Measurements from ENCODE around the gene SSX2IP. TPM values are rescaled to one million over a fixed set of nuclear protein-coding genes. Genes with fewer than 3 reads are reported as not detected.

The SSX2IP gene
- total and polyA plus RNA-seq, 2 donors from 2014 or later = 12.1 to 18.2 TPM

DNA sequence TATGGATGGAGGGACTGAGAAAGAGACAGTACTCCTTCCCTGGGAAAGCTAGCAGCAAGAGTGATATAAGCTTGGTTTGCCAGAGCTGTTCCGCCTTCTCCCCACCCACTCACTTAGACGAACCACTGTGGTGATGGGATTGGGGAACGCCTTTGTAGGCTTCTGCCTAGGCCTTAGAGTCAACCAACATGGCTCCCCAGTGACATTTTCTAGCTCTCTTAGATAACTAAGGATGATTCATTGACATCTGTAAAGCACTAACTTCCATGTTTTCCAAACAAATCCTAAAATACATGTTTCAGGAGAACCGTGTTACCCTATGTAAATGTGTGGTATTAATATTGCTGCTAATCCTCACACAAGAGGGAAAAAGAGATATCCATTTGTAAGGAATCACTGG is 21.6 kb upstream of the SSX2IP start:
- Histone ChIP-seq H3K4me3 (ENCODE audit: low read length in 3 of 3) (no peak overlapping the region), H3K27ac (ENCODE audit: low read depth in 2 of 2, low read length in 2 of 2) (no peak overlapping the region), H3K9ac (ENCODE audit: low read length in 3 of 3) (no peak overlapping the region), H3K9me3 (ENCODE audit: control insufficient read depth in 2 of 3, insufficient read depth in 1 of 3, low read length in 3 of 3) (no peaks in the 10 kb centered on the region), H3K36me3 (ENCODE audit: control insufficient read depth in 2 of 3, insufficient read depth in 3 of 3, low read length in 3 of 3) (no peaks in the 10 kb centered on the region), H3K4me1 (ENCODE audit: control insufficient read depth in 2 of 3, insufficient read depth in 2 of 3, low read depth in 1 of 3, low read length in 3 of 3) (peaks cover 0 to 2% (median 0%) of the 10 kb centered on the region in 3 donors), H3K27me3 (ENCODE audit: control insufficient read depth, insufficient read depth, low read length) (no peaks in the 10 kb centered on the region)
- intact Hi-C loops (cut with DNase I) = no loop called here
- FAIRE-seq = no peak
- no peak for DNase-seq
- TF ChIP-seq, protein P1, sequence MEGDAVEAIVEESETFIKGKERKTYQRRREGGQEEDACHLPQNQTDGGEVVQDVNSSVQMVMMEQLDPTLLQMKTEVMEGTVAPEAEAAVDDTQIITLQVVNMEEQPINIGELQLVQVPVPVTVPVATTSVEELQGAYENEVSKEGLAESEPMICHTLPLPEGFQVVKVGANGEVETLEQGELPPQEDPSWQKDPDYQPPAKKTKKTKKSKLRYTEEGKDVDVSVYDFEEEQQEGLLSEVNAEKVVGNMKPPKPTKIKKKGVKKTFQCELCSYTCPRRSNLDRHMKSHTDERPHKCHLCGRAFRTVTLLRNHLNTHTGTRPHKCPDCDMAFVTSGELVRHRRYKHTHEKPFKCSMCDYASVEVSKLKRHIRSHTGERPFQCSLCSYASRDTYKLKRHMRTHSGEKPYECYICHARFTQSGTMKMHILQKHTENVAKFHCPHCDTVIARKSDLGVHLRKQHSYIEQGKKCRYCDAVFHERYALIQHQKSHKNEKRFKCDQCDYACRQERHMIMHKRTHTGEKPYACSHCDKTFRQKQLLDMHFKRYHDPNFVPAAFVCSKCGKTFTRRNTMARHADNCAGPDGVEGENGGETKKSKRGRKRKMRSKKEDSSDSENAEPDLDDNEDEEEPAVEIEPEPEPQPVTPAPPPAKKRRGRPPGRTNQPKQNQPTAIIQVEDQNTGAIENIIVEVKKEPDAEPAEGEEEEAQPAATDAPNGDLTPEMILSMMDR (IDR thresholded peaks at IDR 0.05; ENCODE audit: borderline replicate concordance, extremely low read depth, insufficient read depth) = no peak

DNA sequence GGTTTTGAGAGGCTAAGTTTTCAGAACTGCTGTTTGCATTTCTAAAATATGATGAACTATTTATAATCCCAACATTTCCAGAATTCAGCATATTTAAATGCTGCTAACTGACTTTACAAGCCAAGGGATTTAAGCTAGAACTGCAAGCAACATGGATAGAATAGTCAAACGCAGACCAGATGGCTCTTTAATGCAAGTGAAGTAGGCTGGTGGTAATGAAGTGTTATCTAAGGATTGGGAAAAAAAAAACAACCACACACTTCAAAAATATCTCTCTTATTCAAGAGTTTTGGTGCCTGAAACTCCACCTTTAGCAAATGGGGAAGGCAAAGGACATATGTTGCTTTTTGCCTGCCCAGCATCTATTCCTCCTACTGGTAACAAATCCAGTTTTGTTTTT is 20.9 kb upstream of the SSX2IP start:
- Histone ChIP-seq H3K4me3 (ENCODE audit: low read length in 3 of 3) (no peak overlapping the region), H3K36me3 (ENCODE audit: control insufficient read depth in 2 of 3, insufficient read depth in 3 of 3, low read length in 3 of 3) (no peaks in the 10 kb centered on the region), H3K9me3 (ENCODE audit: control insufficient read depth in 2 of 3, insufficient read depth in 1 of 3, low read length in 3 of 3) (no peaks in the 10 kb centered on the region), H3K27ac (ENCODE audit: low read depth in 2 of 2, low read length in 2 of 2) (no peak overlapping the region), H3K27me3 (ENCODE audit: control insufficient read depth, insufficient read depth, low read length) (no peaks in the 10 kb centered on the region), H3K4me1 (ENCODE audit: control insufficient read depth in 2 of 3, insufficient read depth in 2 of 3, low read depth in 1 of 3, low read length in 3 of 3) (peaks cover 0 to 2% (median 0%) of the 10 kb centered on the region in 3 donors), H3K9ac (ENCODE audit: low read length in 3 of 3) (no peak overlapping the region)
- TF ChIP-seq, protein P1 (IDR thresholded peaks at IDR 0.05; ENCODE audit: borderline replicate concordance, extremely low read depth, insufficient read depth) = no peak
- FAIRE-seq (no peak), DNase-seq (no peak)
- intact Hi-C loops (cut with DNase I) = no loop called here

DNA sequence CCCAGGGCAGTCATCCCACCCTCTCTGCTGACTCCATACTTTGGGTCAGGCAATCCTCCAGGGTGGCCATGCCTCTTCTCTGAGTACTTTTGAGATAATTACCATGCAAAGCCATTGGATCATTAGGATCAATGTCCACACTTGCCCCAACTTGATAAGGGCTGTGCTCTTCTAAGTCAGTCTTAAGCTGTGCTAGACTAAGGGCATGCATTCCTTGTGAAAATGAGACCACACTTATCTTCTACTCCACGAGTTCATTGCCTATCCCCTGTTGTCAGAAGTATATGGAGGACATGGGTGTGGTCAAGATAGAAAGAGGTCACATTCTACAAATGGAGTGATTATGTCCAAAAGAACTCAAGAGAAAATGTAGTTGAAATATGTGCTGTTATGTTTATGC is 18.9 kb upstream of the SSX2IP start:
- no peaks in the 10 kb centered on the region for H3K36me3 ChIP-seq (ENCODE audit: control insufficient read depth in 2 of 3, insufficient read depth in 3 of 3, low read length in 3 of 3)
- DNase-seq (no peak), FAIRE-seq (no peak)
- no peak overlapping the region for H3K27ac ChIP-seq (ENCODE audit: low read depth in 2 of 2, low read length in 2 of 2)
- H3K4me3 ChIP-seq (ENCODE audit: low read length in 3 of 3) = no peak overlapping the region
- H3K4me1 ChIP-seq (ENCODE audit: control insufficient read depth in 2 of 3, insufficient read depth in 2 of 3, low read depth in 1 of 3, low read length in 3 of 3) = peaks cover 0 to 11% (median 2%) of the 10 kb centered on the region in 3 donors
- H3K9ac ChIP-seq (ENCODE audit: low read length in 3 of 3) = no peak overlapping the region
- no peaks in the 10 kb centered on the region for H3K27me3 ChIP-seq (ENCODE audit: control insufficient read depth, insufficient read depth, low read length)
- intact Hi-C loops (cut with DNase I) = no loop called here
- TF ChIP-seq, protein P1 (IDR thresholded peaks at IDR 0.05; ENCODE audit: borderline replicate concordance, extremely low read depth, insufficient read depth) = no peak
- H3K9me3 ChIP-seq (ENCODE audit: control insufficient read depth in 2 of 3, insufficient read depth in 1 of 3, low read length in 3 of 3) = no peaks in the 10 kb centered on the region

DNA sequence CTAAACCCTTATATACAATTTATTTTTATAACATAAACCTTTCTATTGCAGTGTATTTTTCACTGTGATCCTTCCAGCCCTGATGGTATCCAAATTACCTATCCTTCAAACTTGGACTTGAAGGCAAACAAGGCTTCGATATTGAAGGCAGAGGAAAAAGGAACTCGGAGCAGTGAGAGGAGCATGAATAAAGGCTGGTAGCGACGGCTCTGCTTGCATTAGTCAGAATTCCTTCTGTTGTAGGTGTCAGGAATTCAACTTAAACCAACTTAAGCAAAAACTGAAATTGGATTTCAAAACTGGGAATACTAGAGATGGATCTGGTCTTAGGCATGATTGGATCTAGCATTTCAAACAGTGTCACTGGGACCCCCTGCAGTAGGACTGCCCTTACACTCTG is 17.8 kb upstream of the SSX2IP start:
- peaks cover 0 to 11% (median 2%) of the 10 kb centered on the region in 3 donors for H3K4me1 ChIP-seq (ENCODE audit: control insufficient read depth in 2 of 3, insufficient read depth in 2 of 3, low read depth in 1 of 3, low read length in 3 of 3)
- FAIRE-seq = no peak

More for the DNA sequence above, 17.8 kb upstream of the SSX2IP start:
- no peak for DNase-seq
- intact Hi-C loops (cut with DNase I) = no loop called here
- Histone ChIP-seq H3K9me3 (ENCODE audit: control insufficient read depth in 2 of 3, insufficient read depth in 1 of 3, low read length in 3 of 3) (no peaks in the 10 kb centered on the region), H3K36me3 (ENCODE audit: control insufficient read depth in 2 of 3, insufficient read depth in 3 of 3, low read length in 3 of 3) (no peaks in the 10 kb centered on the region), H3K27me3 (ENCODE audit: control insufficient read depth, insufficient read depth, low read length) (no peaks in the 10 kb centered on the region), H3K9ac (ENCODE audit: low read length in 3 of 3) (no peak overlapping the region), H3K27ac (ENCODE audit: low read depth in 2 of 2, low read length in 2 of 2) (no peak overlapping the region), H3K4me3 (ENCODE audit: low read length in 3 of 3) (no peak overlapping the region)
- TF ChIP-seq, protein P1 (IDR thresholded peaks at IDR 0.05; ENCODE audit: borderline replicate concordance, extremely low read depth, insufficient read depth) = no peak
